ENCODE results near the gene FASTKD1.
A peak's percentile ranks its signal among the peaks of the same experiment; 100 is the strongest.
"Not testable (repeated sequence)": the region's sequence is repeated elsewhere in the genome, so short reads cannot be mapped to it uniquely, and the experiment has no call there.

FASTKD1 gene, protein sequence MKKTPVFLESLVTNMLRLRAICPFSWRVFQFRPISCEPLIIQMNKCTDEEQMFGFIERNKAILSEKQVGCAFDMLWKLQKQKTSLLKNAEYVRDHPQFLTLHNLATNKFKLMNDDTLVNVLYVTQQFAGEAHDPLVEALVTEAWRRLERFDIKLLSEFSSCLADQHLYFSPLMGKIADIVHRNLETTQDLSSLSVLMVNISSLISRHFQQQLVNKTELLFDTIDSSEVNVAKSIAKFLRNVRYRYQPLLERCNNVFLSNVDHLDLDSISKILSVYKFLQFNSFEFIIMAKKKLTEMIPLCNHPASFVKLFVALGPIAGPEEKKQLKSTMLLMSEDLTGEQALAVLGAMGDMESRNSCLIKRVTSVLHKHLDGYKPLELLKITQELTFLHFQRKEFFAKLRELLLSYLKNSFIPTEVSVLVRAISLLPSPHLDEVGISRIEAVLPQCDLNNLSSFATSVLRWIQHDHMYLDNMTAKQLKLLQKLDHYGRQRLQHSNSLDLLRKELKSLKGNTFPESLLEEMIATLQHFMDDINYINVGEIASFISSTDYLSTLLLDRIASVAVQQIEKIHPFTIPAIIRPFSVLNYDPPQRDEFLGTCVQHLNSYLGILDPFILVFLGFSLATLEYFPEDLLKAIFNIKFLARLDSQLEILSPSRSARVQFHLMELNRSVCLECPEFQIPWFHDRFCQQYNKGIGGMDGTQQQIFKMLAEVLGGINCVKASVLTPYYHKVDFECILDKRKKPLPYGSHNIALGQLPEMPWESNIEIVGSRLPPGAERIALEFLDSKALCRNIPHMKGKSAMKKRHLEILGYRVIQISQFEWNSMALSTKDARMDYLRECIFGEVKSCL

DNA sequence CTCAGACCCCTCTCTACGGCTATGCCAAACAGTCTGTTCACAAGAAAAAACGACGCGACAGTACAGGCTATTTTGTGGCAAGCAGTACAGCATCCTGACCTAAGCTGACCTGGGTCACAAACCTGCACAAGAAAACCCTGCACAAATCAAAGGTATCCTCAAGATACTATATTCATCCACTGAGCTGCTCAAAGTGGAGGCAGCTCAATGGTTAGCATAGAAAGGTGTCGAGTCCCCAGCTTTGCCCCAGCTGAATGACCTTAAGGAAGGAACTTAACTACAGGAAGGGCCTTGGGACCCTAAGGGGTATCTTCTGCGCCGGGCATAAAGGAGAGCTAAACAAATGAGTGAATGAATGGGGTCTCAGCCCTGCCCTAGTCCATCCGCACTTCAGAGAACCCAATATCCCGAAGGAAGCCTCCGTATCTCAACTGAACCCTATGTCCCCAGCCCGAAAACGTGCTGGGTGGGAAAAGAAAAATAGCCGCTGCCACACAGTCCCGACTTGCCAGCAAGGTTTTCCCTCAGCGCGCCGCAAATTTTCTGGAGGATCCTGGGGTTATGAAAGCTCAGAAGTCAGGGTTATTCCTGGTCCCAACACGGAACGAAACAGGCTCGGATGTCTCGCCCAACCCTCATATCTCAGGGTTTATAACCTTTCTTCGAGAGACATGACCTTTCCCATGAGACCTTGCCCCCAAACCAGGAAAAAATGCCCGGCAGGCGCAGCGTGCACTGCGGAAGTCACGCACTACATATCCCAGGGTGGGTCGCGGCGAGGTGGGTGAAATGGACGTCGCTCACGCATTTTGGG is at the start of gene FASTKD1:
Gene FASTKD1, minus strand, starts transcription at position 706 of the 814 bp plus-strand sequence. CDS start 1,836 bp downstream, outside the sequence.
- peak; percentile 93 for DNase-seq (ENCODE audit: low read depth)

DNA sequence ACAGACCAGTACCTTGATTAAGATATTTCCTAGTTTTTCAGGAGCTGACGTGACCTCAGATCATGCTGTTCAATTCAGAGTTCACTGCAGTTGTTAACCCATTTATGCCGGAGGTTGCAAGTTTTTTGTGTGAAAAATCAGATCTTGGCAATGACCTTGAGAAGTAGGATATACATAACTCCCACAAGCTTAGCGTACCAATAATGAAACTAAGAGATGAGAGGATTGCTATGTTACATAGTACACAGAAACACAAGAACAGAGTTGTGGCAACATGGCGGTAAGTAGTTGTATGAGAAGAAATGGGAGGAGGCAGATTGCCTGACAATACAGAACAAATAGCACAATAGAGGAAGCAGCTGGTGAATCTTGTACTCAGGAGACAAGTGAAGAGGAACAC is 49.6 kb upstream of the FASTKD1 start:
- no peak for DNase-seq (ENCODE audit: low read depth)

DNA sequence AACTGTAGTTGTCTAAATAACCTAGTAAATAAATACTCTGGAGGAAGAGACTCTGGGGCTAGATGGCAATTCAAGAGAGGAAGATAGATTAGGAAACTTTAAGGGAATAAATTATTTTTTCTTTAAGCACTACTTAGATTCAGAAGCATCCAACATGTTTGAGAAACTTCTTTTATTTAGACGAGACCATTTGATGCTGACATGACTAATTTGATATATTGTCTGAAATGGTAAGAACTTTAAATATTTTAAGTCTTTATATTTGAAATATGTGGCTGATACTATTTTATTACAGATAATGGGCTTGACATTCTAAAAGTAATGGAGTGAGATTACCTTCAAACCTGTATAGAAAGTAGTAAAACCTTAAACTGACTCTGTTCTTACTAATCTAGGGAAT is 46.8 kb upstream of the FASTKD1 start:
- no peak for DNase-seq (ENCODE audit: low read depth)

DNA sequence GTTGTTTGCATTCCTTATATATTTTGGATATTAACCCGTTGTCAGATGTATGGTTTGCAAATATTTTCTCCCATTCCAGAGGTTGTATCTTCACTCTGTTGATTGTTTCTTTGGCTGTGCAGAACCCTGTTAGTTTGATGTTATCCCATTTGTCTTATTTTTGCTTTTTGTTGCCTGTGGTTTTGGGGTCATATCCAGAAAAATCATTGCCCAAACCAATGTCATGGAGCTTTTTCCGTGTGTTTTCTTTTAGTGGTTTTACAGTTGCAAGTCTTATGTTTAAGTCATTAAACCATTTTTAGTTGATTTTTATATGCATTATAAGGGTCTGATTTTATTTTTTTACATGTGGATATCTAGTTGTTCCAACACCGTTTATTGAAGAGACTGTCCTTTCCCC is 46.3 kb upstream of the FASTKD1 start:
- DNase-seq (ENCODE audit: low read depth): no peak

DNA sequence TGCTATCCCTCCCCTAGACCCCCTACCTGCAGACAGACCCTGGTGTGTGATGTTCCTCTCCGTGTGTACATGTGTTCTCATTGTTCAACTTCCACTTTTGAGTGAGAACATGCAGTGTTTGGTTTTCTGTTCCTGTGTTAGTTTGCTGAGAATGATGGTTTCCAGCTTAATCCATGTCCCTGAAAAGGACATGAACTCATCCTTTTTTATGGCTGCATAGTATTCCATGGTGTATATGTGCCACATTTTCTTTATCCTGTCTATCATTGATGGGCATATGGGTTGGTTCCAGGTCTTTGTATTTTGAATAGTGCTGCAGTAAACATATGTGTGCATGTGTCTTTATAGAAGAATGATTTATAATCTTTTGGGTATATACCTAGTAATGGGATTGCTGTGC is 42.3 kb upstream of the FASTKD1 start:
- DNase-seq (ENCODE audit: low read depth): not testable (repeated sequence)

DNA sequence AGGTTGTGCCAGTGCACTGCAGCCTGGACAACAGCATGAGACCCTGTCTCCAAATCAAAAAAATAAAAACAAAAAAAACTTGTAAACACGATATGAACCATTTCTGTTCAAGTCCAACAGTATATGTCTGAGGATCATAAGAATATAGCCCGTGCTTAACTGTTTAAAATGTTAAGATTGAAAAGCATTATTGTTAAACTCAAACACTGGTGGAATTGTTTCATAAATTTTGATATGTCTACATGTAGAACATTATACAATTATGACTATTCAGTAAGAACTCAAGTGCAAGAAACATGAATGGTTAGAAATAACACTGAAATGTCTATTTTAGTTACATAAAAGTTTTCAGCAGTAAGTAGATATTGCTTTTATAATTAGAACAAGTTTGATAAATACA is 40.2 kb upstream of the FASTKD1 start:
- no peak for DNase-seq (ENCODE audit: low read depth)

DNA sequence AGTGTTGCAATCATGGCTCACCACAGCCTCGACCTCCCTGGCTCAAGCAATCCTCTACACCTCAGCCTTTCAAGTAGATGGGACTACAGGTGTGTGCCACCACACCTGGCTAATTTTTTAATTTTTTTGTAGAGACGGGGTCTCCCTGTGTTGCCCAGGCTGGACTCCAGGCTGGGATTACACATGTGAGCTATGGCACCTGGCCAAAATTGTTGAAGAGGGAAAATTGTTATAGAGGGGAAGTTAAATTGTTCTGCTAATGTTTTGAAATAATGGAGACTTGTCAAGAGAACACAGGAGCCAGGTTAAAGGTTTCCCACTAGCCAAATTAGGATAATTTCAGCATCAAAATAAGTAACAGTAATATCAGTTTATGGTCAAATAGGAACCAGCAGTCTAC is 35.6 kb upstream of the FASTKD1 start:
- DNase-seq (ENCODE audit: low read depth): no peak

DNA sequence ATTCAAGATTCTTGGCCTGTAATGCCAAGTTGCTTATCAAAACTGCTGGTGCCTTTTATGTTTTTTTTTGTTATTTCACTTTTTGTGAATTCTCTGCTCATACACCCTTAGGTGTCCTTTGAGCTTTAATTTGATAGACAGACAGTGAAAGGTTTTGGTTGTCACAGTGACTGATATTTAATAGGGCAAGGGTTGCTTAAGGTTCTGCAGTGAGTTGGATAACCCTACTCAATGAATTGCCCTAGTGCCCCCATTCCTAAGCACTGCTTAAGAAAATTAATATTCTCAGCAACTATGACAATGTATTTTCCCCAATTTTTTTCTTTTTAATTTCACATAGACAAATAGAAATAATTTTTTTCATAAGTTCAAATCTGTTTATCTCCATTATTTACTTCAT is 25.9 kb upstream of the FASTKD1 start:
- no peak for DNase-seq (ENCODE audit: low read depth)

DNA sequence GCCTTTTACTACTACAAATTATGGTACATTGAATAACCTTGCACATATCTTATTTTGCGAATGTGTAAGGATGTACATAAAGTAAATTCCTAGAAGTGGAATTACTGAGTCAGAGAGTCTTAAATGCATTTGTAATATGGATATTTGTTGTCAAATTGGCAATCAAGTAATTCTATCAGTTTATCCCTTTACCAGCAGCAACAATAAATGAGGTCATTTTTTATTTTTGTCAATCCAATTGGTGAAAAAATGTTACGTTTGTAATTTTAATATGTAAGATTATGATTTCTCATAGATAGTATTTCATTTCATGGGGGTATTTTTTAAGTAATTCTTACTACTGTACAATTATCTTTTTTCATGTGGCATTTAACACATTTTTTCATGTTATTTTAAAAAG is 25.3 kb upstream of the FASTKD1 start:
- no peak for DNase-seq (ENCODE audit: low read depth)

DNA sequence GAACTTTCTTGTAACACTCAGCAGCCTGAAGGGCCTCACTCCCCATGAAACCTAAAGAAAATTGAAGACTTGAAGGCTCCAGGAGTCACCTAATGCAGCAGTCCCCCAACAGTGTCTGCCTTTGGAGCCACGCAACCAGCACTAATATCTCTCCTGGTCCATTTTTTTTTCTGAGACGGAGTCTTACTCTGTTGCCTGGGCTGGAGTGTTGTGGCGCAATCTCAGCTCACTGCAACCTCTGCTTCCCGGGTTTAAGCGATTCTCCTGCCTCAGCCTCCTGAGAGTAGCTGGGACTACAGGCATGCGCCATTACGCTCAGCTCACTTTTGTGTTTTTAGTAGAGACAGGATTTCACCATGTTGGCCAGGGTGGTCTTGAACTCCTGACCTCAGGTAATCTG is 22.9 kb upstream of the FASTKD1 start:
- not testable (repeated sequence) for DNase-seq (ENCODE audit: low read depth)

DNA sequence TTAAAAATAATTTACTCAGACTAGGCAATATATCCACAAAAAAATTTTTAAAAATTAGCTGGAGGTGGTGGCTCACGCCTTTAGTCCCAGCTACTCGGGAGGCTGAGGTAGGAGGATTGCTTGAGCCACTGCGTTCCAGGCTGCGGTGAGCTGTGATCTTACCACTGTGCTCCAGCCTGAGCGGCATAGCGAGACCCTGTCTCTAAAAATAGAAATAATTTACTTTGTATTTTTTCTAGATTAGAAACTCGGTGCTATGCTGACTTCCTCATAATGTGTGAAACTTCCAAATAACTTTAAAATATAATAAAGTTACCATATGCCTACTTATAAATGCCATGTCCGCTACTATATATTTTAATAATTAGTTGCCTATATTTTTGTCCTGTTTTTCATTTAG is 17.1 kb upstream of the FASTKD1 start:
- DNase-seq (ENCODE audit: low read depth): no peak

DNA sequence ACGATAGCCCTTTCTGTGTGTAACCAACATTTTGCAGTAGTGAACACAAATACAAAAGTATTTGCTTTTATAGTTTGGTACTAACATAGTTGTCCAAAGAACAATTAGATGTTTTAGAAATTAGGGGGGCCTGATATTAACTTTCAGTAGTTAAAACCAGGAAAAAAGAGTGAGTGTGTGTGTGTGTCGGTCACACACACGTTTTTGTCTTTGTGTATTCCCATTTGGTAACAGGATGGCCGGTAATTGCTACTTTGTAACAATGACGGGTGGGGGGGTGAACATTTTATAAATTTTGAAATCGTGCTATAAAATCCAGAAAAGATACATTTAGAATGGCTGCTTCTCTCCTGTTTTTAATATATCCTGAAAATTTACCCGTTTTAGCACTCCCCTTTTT is 12.0 kb upstream of the FASTKD1 start:
- peak; percentile 13 for DNase-seq (ENCODE audit: low read depth)

DNA sequence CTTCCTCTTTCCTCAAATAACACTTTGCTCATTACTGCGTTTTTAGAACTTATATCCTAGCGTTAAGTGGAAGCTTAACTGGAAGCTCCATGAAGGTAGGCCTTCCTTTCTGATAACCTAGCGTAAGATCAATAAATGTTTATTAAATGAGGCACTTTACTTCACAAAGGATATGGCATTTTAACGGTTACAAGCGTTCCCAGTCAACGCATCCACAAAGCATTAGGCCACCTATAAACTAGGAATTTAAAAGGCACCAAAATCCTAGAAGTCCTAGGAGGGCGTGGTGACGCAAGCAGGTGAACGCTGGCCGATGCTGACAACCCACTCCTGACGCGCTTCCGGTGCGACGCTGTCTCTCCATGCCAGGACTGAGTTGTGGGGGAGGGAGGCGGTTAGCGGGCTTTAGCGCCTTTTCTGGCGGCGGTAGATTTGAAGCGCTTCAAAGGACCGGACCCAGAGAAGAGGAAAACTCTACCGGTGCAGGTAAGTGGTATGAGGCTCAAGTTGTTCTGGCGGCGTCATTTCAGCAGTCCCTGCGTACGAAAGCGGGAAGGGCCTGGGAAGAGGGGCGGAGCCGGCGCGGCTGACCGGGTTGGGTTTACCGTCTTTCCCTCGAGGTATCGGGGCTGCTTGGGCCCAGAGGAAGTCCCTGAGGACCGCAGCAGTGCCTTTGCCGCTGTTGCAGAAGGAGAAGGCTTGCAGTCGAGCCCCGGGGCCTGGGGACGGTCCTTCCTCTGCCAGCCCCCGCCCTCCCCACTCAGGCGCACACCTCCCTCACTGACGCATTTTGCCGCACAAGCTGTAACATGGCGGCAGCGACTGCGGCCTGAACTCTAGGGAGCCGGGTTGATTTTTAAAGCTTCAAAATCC is 10.6 kb upstream of the FASTKD1 start, which contains the start of gene PPIG:
Gene PPIG, plus strand, starts transcription at position 347 of the 873 bp plus-strand sequence. CDS start 19,691 bp downstream, outside the sequence.
- DNase-seq (ENCODE audit: low read depth): peak; percentile 93

DNA sequence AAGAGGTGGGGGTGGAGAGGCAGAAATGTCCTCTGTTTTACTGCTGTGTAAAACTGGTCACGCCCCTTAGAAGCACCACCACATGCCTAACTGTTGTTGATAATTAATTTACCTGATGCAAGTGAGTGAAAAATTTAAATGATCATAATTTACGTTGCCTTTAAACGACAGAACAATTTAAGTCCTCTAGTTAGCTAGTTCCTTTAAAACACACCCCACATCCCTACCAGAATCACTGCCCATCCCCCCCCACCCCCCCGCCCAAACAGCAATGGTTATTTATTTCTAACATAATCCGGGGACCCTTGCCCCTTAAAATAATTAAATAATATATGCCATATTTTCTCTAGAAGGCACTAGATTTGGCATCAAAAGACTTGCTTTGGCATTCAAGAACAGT is 9.9 kb upstream of the FASTKD1 start:
- no peak for DNase-seq (ENCODE audit: low read depth)

DNA sequence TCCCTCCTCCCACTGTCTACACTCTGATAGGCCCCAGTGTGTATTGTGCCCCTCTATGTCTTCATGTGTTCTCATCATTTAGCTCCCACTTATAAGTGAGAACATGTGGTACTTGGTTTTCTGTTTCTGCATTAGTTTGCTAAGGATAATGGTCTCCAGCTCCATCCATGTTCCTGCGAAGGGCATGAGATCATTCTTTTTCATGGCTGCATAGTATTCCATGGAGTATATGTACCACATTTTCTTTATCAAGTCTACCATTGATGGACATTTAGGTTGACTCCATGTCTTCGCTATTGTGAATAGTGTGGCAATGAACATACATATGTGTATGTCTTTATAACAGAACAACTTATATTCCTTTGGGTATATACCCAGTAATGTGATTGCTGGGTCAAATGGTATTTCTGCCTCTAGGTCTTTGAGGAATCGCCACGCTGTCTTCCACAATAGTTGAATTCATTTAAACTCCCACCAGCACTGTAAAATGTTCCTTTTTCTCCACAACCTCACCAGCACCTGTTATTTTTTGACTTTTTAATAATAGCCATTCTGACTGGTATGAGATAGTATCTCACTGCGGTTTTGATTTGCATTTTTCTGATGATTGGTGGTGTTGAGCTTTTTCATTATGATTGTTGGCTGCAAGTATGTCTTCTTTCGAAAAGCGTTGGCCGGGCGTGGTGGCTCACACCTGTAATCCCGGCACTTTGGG is 9.0 kb upstream of the FASTKD1 start:
- not testable (repeated sequence) for DNase-seq (ENCODE audit: low read depth)

DNA sequence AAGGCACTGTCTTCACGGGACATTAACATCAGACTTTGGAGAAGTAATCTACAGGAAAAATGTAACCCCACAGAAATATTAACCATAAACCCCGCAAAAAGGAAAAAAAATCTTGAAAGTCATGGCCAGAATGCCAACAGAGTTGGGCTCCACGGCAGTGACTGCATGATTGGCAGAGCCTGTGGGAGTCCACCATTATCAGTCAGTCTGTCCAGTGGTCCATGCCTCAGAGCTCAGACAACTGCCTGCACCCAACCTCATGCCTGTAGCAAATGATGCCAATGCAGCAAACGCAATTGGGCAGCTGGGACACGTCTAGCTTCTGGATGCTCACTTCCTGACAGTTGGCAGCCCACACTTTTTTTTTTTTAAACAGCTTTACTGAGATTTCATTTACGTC is 5.4 kb upstream of the FASTKD1 start:
- no peak for DNase-seq (ENCODE audit: low read depth)

DNA sequence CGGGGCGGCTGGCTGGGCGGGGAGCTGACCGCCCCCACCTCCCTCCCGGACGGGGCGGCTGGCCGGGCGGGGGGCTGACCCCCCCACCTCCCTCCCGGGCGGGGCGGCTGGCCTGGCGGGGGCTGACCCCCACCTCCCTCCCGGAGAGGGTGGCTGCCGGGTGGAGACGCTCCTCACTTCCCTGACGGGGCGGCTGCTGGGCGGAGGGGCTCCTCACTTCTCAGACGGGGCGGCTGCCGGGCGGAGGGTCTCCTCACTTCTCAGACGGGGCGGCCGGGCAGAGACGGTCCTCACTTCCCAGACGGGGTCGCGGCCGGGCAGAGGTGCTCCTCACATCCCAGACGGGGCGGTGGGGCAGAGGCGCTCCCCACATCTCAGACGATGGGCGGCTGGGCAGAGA is 1.6 kb upstream of the FASTKD1 start:
- not testable (repeated sequence) for DNase-seq (ENCODE audit: low read depth)

DNA sequence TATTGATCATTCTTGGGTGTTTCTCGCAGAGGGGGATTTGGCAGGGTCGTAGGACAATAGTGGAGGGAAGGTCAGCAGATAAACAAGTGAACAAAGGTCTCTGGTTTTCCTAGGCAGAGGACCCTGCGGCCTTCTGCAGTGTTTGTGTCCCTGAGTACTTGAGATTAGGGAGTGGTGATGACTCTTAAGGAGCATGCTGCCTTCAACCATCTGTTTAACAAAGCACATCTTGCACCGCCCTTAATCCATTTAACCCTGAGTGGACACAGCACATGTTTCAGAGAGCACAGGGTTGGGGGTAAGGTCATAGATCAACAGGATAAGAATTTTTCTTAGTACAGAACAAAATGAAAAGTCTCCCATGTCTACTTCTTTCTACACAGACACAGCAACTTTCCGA is 874 bp upstream of the FASTKD1 start:
- not testable (repeated sequence) for DNase-seq (ENCODE audit: low read depth)

DNA sequence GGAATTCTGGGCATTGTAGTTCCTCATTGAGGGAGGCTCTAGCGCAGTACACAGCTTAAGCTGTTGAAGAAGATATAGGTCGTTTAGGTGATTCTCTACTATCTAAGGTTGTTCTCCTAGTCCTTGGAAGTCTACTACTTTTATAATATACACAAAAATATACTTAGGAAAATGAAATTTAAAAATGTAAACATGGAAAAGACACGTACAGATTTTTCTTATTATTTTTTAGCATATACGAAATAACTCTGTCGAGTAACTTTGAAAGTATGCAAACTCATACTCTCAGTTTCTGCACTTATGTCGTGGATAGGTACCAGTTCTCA is 272 bp upstream of the FASTKD1 start:
- no peak for DNase-seq (ENCODE audit: low read depth)

DNA sequence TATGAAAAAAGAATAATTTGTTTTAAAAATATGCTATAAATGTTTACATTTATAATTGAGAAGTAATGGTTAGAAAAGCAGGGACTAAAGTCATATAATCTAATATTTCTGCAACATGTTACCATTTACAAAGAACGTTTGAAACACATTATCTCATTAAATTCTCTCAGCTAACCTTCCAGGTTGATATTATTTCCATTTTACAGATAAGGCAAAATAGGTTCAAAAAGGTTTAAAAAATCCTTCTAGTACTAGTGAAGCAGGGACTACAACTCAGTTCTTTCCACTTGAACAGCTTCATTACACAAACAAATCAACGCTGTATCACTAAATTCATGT is 875 bp downstream of the FASTKD1 start:
- DNase-seq (ENCODE audit: low read depth): no peak

DNA sequence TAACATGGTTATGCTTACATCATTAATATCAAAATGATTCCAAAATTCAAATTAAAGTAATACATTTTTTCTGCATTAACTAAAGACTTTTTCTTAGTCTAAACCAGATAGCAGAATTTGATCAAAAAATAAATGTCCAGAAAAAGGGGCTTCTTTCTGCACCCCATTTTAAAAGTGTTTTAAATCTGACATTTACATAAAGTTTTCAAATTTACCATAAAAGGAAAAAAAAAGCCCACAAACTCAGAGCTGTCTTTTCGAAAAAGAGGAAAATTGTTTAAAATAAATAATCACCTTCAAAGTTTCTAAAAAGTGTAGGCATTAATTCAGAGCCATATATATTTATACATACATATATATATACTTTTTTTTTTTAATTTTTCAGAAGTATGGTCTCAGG is 1.5 kb downstream of the FASTKD1 start:
- DNase-seq (ENCODE audit: low read depth): no peak

Data from ELR (cell line).